Activated T-helper 17 cell treated with anti-CD3 and anti-CD28 coated beads, Interleukin-2, amount 50 U/mL, for 72 hours (primary cell): Measurements from ENCODE around the gene MXRA8. TPM values are rescaled to one million over a fixed set of nuclear protein-coding genes. Genes with fewer than 3 reads are reported as not detected.

Source experiments
- ATAC-seq: fragments of 150-1000 bp; cut with Tn5 transposase; replicated peaks from 2 replicates; pipeline ENCODE4 v1.10.0; 2021; ENCODE audit warnings: mild to moderate bottlenecking, moderate library complexity
- H3K27ac Mint-ChIP-seq: one replicate; pipeline ENCODE4 v1.8.0; 2022; ENCODE audit warnings: mixed read lengths
- H3K27me3 Mint-ChIP-seq: one replicate; pipeline ENCODE4 v1.8.0; 2022; ENCODE audit warnings: mixed read lengths
- H3K36me3 Mint-ChIP-seq: one replicate; pipeline ENCODE4 v1.8.0; 2022; ENCODE audit warnings: low read depth, mild to moderate bottlenecking, mixed read lengths
- H3K4me1 Mint-ChIP-seq: one replicate; pipeline ENCODE4 v1.8.0; 2022; ENCODE audit warnings: mixed read lengths
- H3K4me3 Mint-ChIP-seq: one replicate; pipeline ENCODE4 v1.8.0; 2022; ENCODE audit warnings: mild to moderate bottlenecking, mixed read lengths
- H3K9me3 Mint-ChIP-seq: one replicate; pipeline ENCODE4 v1.8.0; 2022; ENCODE audit warnings: mixed read lengths
- total RNA-seq, 2 donors: library from RNA; stranded (reverse); gene quantifications; one replicate each; pipeline ENCODE4 v1.2.3, GENCODE V29; 2022

The MXRA8 gene
- total RNA-seq, 2 donors from 2014 or later = 0.56 TPM; not detected in 1

DNA sequence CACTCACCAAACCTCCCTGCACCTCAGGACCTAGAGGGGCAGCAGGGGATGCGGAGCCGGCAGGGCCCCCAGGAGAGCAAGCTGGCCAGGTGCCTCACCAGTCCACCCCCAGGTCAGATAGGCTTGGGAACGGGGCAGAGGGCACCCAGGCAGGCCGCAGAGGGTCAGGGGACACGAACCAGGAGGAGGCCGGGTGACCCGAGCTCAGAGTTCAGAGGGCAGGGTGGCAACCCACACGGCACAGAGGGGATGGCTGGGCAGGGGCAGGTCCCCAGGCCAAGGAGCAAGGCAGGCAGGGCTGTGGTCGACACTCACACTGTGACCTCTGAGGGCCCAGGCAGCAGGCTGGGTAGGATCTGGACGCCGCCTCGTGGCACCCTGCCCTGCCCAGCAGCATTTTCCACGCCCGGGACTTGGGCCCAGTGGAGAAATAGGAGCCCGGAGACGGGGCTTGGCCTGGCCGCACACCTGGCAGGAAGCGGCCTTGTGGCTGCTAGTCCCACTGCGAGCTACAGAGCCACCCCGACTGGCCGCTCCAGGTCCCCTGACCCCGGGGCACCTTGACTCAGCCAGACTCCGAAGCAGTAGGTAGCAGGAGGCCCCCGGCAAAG lies 14.4 kb downstream of the MXRA8 start:
- H3K27me3 Mint-ChIP-seq = no peaks in the 10 kb centered on the region
- no peaks in the 10 kb centered on the region for H3K9me3 Mint-ChIP-seq
- no peak overlapping the region for H3K27ac Mint-ChIP-seq
- H3K36me3 Mint-ChIP-seq = peaks cover 10% of the 10 kb centered on the region
- ATAC-seq = no peak
- H3K4me1 Mint-ChIP-seq = peaks cover 9% of the 10 kb centered on the region
- H3K4me3 Mint-ChIP-seq = no peak overlapping the region

DNA sequence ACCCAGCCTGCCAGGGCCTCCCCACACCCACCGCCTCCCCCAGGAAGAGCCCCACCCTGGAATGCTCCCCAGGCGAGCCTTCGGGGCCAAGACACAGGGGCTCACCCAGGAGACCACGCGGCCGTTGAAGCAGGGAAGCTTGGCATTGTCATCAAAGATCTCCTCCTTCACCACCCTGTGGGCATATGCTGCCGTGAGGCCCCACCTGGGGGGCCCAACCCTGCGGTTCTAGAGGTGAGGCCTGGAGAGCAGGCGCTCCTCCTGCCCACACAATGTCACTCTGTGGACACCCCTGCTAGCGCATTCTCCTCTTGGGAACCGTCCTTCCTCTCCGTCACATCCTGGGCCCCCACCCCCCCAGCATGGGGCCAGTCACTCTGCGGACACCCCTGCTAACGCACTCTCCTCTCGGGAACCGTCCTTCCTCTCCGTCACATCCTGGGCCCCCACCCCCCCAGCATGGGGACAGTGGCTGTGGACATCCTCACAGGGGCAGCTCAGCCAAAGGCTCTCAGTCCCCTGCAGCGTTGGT lies 15.7 kb downstream of the MXRA8 start:
- H3K4me1 Mint-ChIP-seq = peaks cover 9% of the 10 kb centered on the region
- H3K4me3 Mint-ChIP-seq = no peak overlapping the region
- no peak overlapping the region for H3K27ac Mint-ChIP-seq

DNA sequence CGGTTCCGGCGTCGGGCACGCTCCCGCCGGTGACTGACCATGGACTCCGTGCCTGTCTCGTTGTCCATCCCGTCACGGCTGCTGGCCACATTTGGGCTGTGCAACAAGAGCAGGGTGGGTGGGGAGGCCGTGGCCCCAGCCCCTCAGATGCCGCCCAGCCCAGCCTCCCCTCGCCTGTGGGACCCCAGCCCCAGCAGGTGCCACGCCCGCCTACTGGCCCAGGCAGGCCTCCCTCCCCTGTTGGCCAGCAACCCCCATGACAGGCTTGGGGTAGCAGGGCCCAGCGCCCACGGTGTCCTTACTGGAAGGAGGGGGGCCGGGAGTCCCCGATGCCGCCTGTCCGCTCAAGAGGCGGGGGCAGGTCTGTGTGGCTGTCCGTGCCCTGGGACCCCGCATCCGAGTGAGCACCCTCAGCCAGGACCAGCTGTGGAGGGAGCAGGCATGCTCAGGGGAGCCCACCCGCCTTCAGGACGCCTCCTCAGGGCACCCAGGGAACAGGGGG lies 16.2 kb downstream of the MXRA8 start:
- Mint-ChIP-seq H3K27ac (no peak overlapping the region), H3K9me3 (no peaks in the 10 kb centered on the region), H3K27me3 (no peaks in the 10 kb centered on the region), H3K4me3 (no peak overlapping the region), H3K36me3 (peaks cover 10% of the 10 kb centered on the region), H3K4me1 (peaks cover 6% of the 10 kb centered on the region)
- ATAC-seq = no peak

More for the DNA sequence above, 15.7 kb downstream of the MXRA8 start:
- Mint-ChIP-seq H3K27me3 (no peaks in the 10 kb centered on the region), H3K9me3 (no peaks in the 10 kb centered on the region), H3K36me3 (peaks cover 10% of the 10 kb centered on the region)
- ATAC-seq = no peak

DNA sequence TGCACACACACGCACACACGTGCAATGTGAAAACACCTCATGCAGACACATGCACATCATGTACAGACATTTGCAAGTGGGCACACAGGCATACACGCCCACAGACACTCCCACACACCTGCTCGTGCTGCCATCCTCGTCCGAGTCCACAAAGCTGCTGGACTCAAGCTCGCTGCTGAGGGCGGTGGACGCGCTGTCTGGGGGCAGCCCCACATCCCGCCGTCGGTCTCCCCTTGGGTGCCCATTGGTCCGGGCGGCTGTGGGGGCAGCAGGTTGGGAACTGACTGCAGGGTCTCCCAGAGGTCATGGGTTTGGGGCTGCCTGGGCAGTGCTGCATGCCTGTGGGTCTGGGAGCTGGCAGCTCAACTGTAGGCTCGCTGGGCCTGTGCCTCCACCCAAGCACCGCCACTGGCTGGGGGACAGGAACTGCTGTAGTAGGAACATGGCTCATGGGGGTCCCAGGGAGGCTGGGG lies 16.8 kb downstream of the MXRA8 start:
- Mint-ChIP-seq H3K36me3 (peaks cover 10% of the 10 kb centered on the region), H3K4me3 (no peak overlapping the region), H3K27ac (no peak overlapping the region), H3K9me3 (no peaks in the 10 kb centered on the region), H3K27me3 (no peaks in the 10 kb centered on the region), H3K4me1 (peaks cover 1% of the 10 kb centered on the region)
- no peak for ATAC-seq

DNA sequence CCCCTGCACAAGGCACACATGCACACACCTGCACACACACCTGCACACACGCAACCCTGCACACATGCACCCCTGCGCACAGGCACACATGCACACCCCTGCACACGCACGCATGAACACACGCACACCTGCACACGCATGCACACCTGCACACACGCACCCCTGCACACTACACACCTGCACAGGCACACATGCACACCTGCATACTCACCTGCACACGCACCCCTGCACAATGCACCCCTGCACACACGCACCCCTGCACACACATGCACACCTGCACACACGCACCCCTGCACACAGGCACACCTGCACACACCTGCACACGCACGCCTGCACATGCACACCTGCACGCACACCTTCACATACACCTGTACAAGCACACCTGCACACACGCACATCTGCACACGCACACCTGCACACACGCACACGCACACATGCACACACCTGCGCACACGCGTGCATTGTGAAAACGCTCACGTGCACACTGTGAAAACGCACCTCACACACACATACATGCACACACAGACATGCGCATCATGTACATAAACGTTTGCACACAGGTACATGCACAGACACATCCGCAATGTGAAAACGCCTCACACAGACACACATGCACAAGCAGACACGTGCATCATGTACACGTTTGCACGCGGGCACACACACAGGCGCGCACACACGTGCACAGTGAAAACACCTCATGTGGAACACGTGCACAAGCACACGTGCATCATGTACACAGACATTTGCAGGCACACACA lies 17.4 kb downstream of the MXRA8 start:
- no peak overlapping the region for H3K4me3 Mint-ChIP-seq
- no peak for ATAC-seq
- no peak overlapping the region for H3K27ac Mint-ChIP-seq
- H3K4me1 Mint-ChIP-seq = no peaks in the 10 kb centered on the region
- H3K9me3 Mint-ChIP-seq = no peaks in the 10 kb centered on the region
- no peaks in the 10 kb centered on the region for H3K27me3 Mint-ChIP-seq
- peaks cover 10% of the 10 kb centered on the region for H3K36me3 Mint-ChIP-seq

DNA sequence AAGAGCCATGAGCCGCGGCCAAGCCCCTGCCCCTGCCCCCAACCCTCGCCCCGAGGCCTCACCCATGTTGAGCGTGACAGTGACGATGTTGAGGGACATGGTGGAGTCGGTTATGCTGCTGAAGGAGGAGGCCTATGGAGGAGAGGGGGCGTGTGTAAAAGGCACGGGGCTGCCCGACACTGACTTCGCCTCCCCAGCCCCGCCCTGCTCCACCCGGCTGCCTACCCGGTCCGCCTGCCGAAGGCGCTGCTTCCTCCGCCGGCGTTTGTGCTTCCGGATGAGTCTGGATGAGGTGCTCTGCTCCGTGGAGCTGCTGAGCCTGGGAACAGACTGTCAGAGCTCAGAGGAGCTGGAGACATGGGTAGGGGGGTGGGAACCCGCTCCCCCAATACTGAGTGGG lies 18.2 kb downstream of the MXRA8 start:
- no peak for ATAC-seq
- Mint-ChIP-seq H3K4me1 (no peaks in the 10 kb centered on the region), H3K27ac (no peak overlapping the region), H3K4me3 (no peak overlapping the region), H3K36me3 (peaks cover 10% of the 10 kb centered on the region), H3K27me3 (no peaks in the 10 kb centered on the region), H3K9me3 (no peaks in the 10 kb centered on the region)

DNA sequence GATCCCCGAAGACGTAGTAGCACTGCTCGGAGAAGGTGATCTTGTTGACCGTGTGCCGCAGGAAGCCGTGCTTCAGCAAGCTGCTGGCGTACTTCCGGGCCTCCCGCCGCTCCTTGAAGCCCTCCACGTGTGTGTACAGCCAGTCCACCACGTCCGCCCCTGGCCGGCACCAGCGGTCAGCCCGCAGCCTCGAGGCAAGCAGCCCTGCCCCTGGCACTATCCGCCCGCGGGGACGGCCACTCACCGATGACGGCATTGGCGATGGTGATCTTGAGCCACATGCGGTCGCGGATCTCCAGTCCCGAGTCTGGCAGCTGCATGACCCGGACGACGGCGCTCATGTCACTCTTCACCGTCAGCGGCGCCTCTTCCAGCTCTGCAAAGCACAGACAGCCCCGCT lies 20.1 kb downstream of the MXRA8 start:
- no peak for ATAC-seq
- no peak overlapping the region for H3K27ac Mint-ChIP-seq
- no peaks in the 10 kb centered on the region for H3K27me3 Mint-ChIP-seq
- no peak overlapping the region for H3K4me3 Mint-ChIP-seq
- H3K36me3 Mint-ChIP-seq = peaks cover 10% of the 10 kb centered on the region
- no peaks in the 10 kb centered on the region for H3K4me1 Mint-ChIP-seq
- no peaks in the 10 kb centered on the region for H3K9me3 Mint-ChIP-seq

DNA sequence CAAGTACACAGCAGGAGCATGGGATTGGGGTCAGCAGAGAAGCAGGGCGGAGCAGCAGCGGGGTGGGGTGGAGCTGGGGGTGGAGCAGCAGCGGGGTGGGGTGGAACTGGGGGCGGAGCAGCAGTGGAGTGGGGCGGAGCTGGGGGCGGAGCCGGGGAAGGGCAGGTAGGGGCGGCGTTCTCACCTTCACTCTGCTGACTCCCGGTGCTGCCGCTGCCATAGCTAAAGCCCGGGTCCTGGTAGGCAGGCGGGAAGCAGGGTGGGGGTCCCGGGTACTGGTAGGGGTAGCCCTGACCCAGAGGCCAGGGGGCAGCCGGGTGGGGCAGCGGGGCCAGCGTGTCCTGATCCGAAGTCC lies 20.6 kb downstream of the MXRA8 start:
- Mint-ChIP-seq H3K27me3 (no peaks in the 10 kb centered on the region), H3K9me3 (no peaks in the 10 kb centered on the region), H3K27ac (no peak overlapping the region), H3K4me1 (no peaks in the 10 kb centered on the region), H3K4me3 (no peak overlapping the region), H3K36me3 (peaks cover 10% of the 10 kb centered on the region)
- peak; percentile 73 for ATAC-seq

DNA sequence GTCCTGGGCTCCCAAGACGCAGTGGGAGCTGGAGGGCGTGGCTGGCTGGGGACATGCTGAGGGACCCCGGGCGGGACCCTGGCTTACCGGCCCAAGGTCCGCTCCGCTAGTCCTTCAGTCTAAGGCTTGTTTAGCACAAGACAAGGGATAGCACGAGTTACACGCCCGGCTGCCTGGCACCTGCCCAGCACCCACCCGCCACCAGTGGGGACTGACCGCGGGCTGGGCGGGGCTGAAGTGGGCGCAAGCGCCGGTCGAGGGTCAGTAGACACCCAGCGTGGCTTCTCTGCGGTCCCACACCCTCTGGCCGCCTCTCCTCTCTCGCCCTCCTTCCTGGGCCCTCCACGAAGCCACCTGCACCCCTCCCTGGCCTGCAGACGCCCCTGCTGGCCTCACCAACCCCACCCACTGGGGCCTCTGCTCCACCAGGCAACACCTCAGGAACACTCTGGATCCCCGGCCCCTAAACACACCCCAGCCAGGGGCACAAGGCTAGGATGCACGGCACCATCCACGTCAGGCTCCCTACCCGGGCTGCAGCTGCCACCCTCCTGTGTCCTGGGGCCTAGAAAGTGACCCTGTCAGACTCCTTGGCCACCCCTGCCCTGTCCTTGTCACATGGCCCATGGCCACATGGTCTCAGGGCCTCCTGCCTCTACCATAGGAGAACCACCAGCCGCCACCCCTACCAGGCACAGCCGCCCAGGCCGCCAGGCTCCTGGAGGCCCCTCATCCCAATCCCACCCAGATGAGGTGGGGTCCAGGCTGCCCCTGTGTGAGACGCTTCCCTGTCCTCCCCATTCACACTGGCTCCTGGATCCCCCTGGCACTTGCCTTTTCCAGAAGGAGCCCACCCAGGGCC lies 21.2 kb downstream of the MXRA8 start:
- H3K27ac Mint-ChIP-seq = no peak overlapping the region
- ATAC-seq = no peak
- H3K9me3 Mint-ChIP-seq = no peaks in the 10 kb centered on the region
- H3K27me3 Mint-ChIP-seq = no peaks in the 10 kb centered on the region
- H3K36me3 Mint-ChIP-seq = peaks cover 10% of the 10 kb centered on the region
- no peak overlapping the region for H3K4me3 Mint-ChIP-seq
- no peaks in the 10 kb centered on the region for H3K4me1 Mint-ChIP-seq

DNA sequence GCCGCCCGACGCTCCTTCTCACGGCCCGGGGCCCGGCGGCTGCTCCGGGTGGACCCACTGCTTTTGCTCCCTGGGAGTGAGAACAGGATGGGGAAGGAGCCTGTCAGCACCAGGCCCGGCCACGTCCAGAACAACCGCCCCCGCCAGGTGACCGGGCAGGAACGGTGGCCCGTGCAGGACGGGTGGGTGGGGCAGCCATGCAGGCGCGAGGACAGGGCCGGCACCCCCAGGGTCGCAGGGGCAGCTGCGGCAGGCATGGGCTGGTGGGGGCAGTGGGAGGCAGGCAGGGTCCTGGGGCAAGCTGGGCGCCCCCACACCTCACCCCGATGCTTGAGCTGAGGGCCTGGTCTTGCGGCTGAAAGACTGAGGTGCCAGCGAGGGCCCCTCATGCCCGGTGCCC lies 21.9 kb downstream of the MXRA8 start:
- ATAC-seq = no peak
- Mint-ChIP-seq H3K36me3 (peaks cover 10% of the 10 kb centered on the region), H3K27me3 (no peaks in the 10 kb centered on the region), H3K9me3 (no peaks in the 10 kb centered on the region), H3K4me1 (no peaks in the 10 kb centered on the region), H3K27ac (no peak overlapping the region), H3K4me3 (no peak overlapping the region)

DNA sequence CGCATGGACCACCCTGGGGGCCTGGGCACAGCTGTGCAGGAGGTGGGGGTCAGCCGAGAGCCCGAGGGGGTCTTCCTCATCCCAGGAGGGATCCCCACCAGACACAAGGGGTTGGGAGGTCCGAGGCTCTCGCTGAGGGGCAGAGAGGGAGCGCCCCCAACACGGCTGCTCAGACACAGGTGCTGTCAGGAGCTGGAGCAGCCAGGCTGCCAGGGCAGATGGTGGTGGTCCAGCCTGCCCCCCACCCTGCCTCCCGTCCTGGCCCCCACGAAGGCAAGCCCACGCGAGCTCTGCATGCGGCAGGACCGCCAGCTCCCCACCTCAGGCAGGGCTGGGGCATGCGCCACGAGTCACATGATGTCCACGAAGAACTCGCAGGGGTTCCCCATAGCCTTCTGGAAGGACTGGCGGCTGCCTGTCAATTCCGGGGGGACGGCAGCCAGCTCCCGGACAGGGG lies 22.5 kb downstream of the MXRA8 start:
- Mint-ChIP-seq H3K36me3 (peaks cover 6% of the 10 kb centered on the region), H3K9me3 (no peaks in the 10 kb centered on the region), H3K4me3 (no peak overlapping the region), H3K27ac (no peak overlapping the region), H3K4me1 (no peaks in the 10 kb centered on the region), H3K27me3 (no peaks in the 10 kb centered on the region)
- no peak for ATAC-seq

DNA sequence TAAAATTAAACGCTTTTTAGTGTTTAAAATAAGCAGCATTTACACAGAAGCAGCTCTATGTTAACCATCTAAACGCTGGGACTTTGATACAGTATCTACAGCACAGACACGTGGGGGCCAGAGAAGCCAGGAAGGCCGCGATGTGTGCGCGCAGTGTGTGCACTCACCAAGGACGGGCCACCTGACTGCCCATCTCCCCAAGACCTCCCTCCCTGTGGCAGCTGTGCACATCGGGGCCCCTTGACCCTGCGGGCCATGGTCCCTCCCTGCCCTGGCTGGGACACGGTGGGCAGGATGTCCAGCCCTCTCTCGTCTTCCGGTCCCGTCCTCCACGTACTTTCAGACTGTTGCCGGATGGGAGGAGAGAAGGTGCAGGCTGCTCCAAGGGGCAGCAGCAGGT lies 23.1 kb downstream of the MXRA8 start:
- no peak overlapping the region for H3K4me3 Mint-ChIP-seq
- H3K4me1 Mint-ChIP-seq = no peaks in the 10 kb centered on the region
- no peaks in the 10 kb centered on the region for H3K9me3 Mint-ChIP-seq
- peaks cover under 1% of the 10 kb centered on the region for H3K36me3 Mint-ChIP-seq
- no peak overlapping the region for H3K27ac Mint-ChIP-seq
- no peaks in the 10 kb centered on the region for H3K27me3 Mint-ChIP-seq
- ATAC-seq = no peak

DNA sequence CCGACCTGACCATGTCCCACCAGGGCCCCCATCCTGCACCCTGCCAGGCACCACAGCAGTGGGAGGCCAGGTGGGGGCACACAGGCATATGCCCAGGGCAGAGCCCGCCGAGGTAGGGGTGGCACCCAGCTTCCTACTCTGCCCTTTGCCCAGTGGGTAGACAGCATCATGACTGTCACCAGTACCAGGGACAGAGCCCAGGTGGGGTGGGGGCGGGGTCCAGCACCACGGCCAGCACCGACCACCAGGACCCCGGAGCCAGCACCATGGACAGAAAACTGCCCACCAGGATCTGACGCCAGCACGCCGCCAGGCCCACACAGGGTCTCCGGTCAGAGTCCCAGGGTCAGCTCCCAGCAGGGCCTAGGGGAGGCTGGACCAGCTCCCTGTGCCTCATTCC lies 23.5 kb downstream of the MXRA8 start:
- Mint-ChIP-seq H3K36me3 (no peaks in the 10 kb centered on the region), H3K27me3 (no peaks in the 10 kb centered on the region), H3K4me3 (no peak overlapping the region), H3K4me1 (no peaks in the 10 kb centered on the region), H3K27ac (no peak overlapping the region), H3K9me3 (no peaks in the 10 kb centered on the region)
- ATAC-seq = no peak

DNA sequence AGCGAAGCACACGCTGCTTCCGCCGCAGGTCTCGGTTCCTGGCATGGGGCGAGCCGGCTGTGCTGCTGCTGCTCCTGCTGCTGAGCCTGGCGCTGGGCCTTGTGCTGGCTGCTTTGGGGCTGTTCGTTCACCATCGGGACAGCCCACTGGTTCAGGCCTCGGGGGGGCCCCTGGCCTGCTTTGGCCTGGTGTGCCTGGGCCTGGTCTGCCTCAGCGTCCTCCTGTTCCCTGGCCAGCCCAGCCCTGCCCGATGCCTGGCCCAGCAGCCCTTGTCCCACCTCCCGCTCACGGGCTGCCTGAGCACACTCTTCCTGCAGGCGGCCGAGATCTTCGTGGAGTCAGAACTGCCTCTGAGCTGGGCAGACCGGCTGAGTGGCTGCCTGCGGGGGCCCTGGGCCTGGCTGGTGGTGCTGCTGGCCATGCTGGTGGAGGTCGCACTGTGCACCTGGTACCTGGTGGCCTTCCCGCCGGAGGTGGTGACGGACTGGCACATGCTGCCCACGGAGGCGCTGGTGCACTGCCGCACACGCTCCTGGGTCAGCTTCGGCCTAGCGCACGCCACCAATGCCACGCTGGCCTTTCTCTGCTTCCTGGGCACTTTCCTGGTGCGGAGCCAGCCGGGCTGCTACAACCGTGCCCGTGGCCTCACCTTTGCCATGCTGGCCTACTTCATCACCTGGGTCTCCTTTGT lies 24.7 kb downstream of the MXRA8 start:
- Mint-ChIP-seq H3K27ac (no peak overlapping the region), H3K4me1 (no peaks in the 10 kb centered on the region), H3K27me3 (no peaks in the 10 kb centered on the region), H3K4me3 (no peak overlapping the region), H3K36me3 (no peaks in the 10 kb centered on the region), H3K9me3 (no peaks in the 10 kb centered on the region)
- ATAC-seq = no peak
